Naive thymus-derived CD8-positive, alpha-beta T cell (primary cell): Measurements from ENCODE around the gene IFT57. TPM values are rescaled to one million over a fixed set of nuclear protein-coding genes. Genes with fewer than 3 reads are reported as not detected.

Experiments
- ATAC-seq, 2 donors: fragments of 150-1000 bp; cut with Tn5 transposase in 1 of 2; sonication (Bioruptor Pico), chemical (Tn5 transposase) in 1 of 2; 1 replicate in 1 of 2; 2 replicates in 1 of 2; pipeline ENCODE4 v1.10.0; 2021; ENCODE audit warnings: mild to moderate bottlenecking in 2 of 2, moderate library complexity in 2 of 2
- POLR2A ChIA-PET: fragments of 350-600 bp; sonication (Branson Sonifier 250); formaldehyde crosslinking; loops from one replicate; lab custom pipeline; 2021; ENCODE audit warnings: antibody characterized with exemption; lab: Charles Lee
- DNase-seq, 10 donors: peaks; one replicate each; pipeline versions ENCODE4 v3.0.0 to v3.0.0-alpha.2; 2020 to 2022
- H3K27ac Mint-ChIP-seq, 10 donors: one replicate each; pipeline ENCODE4 v1.8.0; 2020 to 2022; ENCODE audit warnings: mild to moderate bottlenecking in 10 of 10, mixed read lengths in 10 of 10, moderate library complexity in 4 of 10, inconsistent platforms in 1 of 10
- H3K27me3 Mint-ChIP-seq, 5 donors: one replicate each; pipeline ENCODE4 v1.8.0; 2021 to 2022; ENCODE audit warnings: mixed read lengths in 5 of 5
- H3K36me3 Mint-ChIP-seq, 3 donors: one replicate each; pipeline ENCODE4 v1.8.0; 2020 to 2022; ENCODE audit warnings: mixed read lengths in 3 of 3, mild to moderate bottlenecking in 2 of 3, inconsistent platforms in 1 of 3
- H3K4me1 Mint-ChIP-seq, 4 donors: one replicate each; pipeline ENCODE4 v1.8.0; 2021 to 2022; ENCODE audit warnings: mixed read lengths in 4 of 4
- H3K4me3 Mint-ChIP-seq, 10 donors: one replicate each; pipeline ENCODE4 v1.8.0; 2020 to 2022; ENCODE audit warnings: mild to moderate bottlenecking in 10 of 10, mixed read lengths in 10 of 10, moderate library complexity in 6 of 10, inconsistent platforms in 1 of 10
- H3K9me3 Mint-ChIP-seq, 9 donors: one replicate each; pipeline ENCODE4 v1.8.0; 2020 to 2022; ENCODE audit warnings: mixed read lengths in 9 of 9, mild to moderate bottlenecking in 3 of 9, inconsistent platforms in 1 of 9, moderate library complexity in 1 of 9
- polyA plus RNA-seq, 3 donors: library from polyadenylated mRNA; unstranded; fragments of 300-500 nt; fragmentation: Illumina TruSeq; gene quantifications; one replicate each; pipeline ENCODE4 v1.2.3, GENCODE V29; 2021
- total RNA-seq, 8 experiments: library from RNA in 2 of 8; stranded (reverse) in 2 of 8; gene quantifications; one replicate each; pipeline ENCODE4 v1.2.3 and lab custom pipeline; 2021 to 2026

IFT57 gene
- total and polyA plus RNA-seq, 5 experiments from 2014 or later, result 19.0 to 35.6 (median 25.2) TPM

- Mint-ChIP-seq H3K9me3 (peaks cover 0 to 18% (median 5%) of the 10 kb centered on the region in 9 donors), H3K4me1 (peaks cover 4 to 16% (median 5%) of the 10 kb centered on the region in 4 donors), H3K27ac (no peak overlapping the region), H3K4me3 (no peak overlapping the region), H3K27me3 (no peaks in the 10 kb centered on the region), H3K36me3 (peaks cover 22 to 27% (median 25%) of the 10 kb centered on the region in 3 donors)
- POLR2A ChIA-PET, result interaction anchor here (0.5 kb wide), 1 partner anchor 455 kb away, joined by 3 read pairs; no protein-coding TSS in a partner anchor
- ATAC-seq (no peak), DNase-seq (no peak)
Observed at GRCh38 chr3:108182339-108182738, 39.9 kb downstream of the IFT57 start.

- ATAC-seq (no peak), DNase-seq (no peak)
- H3K4me3 Mint-ChIP-seq, result no peak overlapping the region
- POLR2A ChIA-PET, result no interaction called here
- H3K27me3 Mint-ChIP-seq, result no peaks in the 10 kb centered on the region
- H3K27ac Mint-ChIP-seq, result peak overlapping the region in 1 of 10 donors; percentile 0
- H3K9me3 Mint-ChIP-seq, result peaks cover 0 to 13% (median 3%) of the 10 kb centered on the region in 9 donors
- peaks cover 18 to 24% (median 19%) of the 10 kb centered on the region in 3 donors for H3K36me3 Mint-ChIP-seq
- peaks cover 3 to 20% (median 7%) of the 10 kb centered on the region in 4 donors for H3K4me1 Mint-ChIP-seq
Observed at GRCh38 chr3:108181172-108181571, 41.1 kb downstream of the IFT57 start.

- Mint-ChIP-seq H3K4me3 (peak overlapping the region in 1 of 10 donors; percentile 2), H3K36me3 (peaks cover 10 to 16% (median 11%) of the 10 kb centered on the region in 3 donors), H3K27ac (no peak overlapping the region), H3K27me3 (no peaks in the 10 kb centered on the region), H3K4me1 (peaks cover 2 to 23% (median 9%) of the 10 kb centered on the region in 4 donors), H3K9me3 (peaks cover 0 to 6% (median 3%) of the 10 kb centered on the region in 9 donors)
- DNase-seq (no peak), ATAC-seq (no peak)
- POLR2A ChIA-PET, result no interaction called here
Observed at GRCh38 chr3:108180194-108180593, 42.0 kb downstream of the IFT57 start.

GRCh38 chr3:108178676-108179075 is 43.5 kb downstream of the IFT57 start:
- Mint-ChIP-seq H3K4me1 (peaks cover 2 to 23% (median 9%) of the 10 kb centered on the region in 4 donors), H3K27ac (no peak overlapping the region), H3K27me3 (no peaks in the 10 kb centered on the region), H3K4me3 (no peak overlapping the region), H3K9me3 (no peaks in the 10 kb centered on the region), H3K36me3 (peaks cover 5 to 8% (median 5%) of the 10 kb centered on the region in 3 donors)
- POLR2A ChIA-PET, result no interaction called here
- ATAC-seq (no peak), DNase-seq (no peak)

GRCh38 chr3:108177536-108177935 is 44.7 kb downstream of the IFT57 start:
- Mint-ChIP-seq H3K36me3 (peaks cover 0 to 8% (median 5%) of the 10 kb centered on the region in 3 donors), H3K27me3 (no peaks in the 10 kb centered on the region), H3K27ac (no peak overlapping the region), H3K9me3 (no peaks in the 10 kb centered on the region), H3K4me1 (peaks cover 3 to 21% (median 11%) of the 10 kb centered on the region in 4 donors), H3K4me3 (no peak overlapping the region)
- POLR2A ChIA-PET, result no interaction called here
- no peak for ATAC-seq
- DNase-seq, result no peak

- POLR2A ChIA-PET, result no interaction called here
- Mint-ChIP-seq H3K36me3 (peaks cover 0 to 8% (median 5%) of the 10 kb centered on the region in 3 donors), H3K9me3 (no peaks in the 10 kb centered on the region), H3K27me3 (no peaks in the 10 kb centered on the region), H3K4me3 (no peak overlapping the region), H3K4me1 (peaks cover 4 to 29% (median 16%) of the 10 kb centered on the region in 4 donors), H3K27ac (peak overlapping the region in 1 of 10 donors; percentile 4)
- DNase-seq, result no peak
- ATAC-seq, result no peak
Observed at GRCh38 chr3:108175352-108175751, 46.9 kb downstream of the IFT57 start.

- ATAC-seq (no peak), DNase-seq (no peak)
- Mint-ChIP-seq H3K9me3 (no peaks in the 10 kb centered on the region), H3K36me3 (peaks cover 7 to 21% (median 12%) of the 10 kb centered on the region in 3 donors), H3K27ac (no peak overlapping the region), H3K4me1 (peaks cover 6 to 32% (median 16%) of the 10 kb centered on the region in 4 donors), H3K27me3 (no peaks in the 10 kb centered on the region), H3K4me3 (no peak overlapping the region)
- POLR2A ChIA-PET, result no interaction called here
Observed at GRCh38 chr3:108171106-108171505, 51.1 kb downstream of the IFT57 start.

GRCh38 chr3:108164391-108164790 is 57.8 kb downstream of the IFT57 start:
- no peak for DNase-seq
- Mint-ChIP-seq H3K9me3 (no peaks in the 10 kb centered on the region), H3K4me3 (no peak overlapping the region), H3K4me1 (peaks cover 0 to 19% (median 4%) of the 10 kb centered on the region in 4 donors), H3K27me3 (no peaks in the 10 kb centered on the region), H3K36me3 (peaks cover 7 to 32% (median 21%) of the 10 kb centered on the region in 3 donors), H3K27ac (no peak overlapping the region)
- no peak for ATAC-seq
- POLR2A ChIA-PET, result no interaction called here

- POLR2A ChIA-PET, result no interaction called here
- Mint-ChIP-seq H3K9me3 (no peaks in the 10 kb centered on the region), H3K36me3 (peaks cover 0 to 12% (median 5%) of the 10 kb centered on the region in 3 donors), H3K27ac (peak overlapping the region in 1 of 10 donors; percentile 52), H3K4me3 (no peak overlapping the region), H3K27me3 (no peaks in the 10 kb centered on the region), H3K4me1 (peaks cover 0 to 32% (median 5%) of the 10 kb centered on the region in 4 donors)
- no peak for DNase-seq
- no peak for ATAC-seq
Observed at GRCh38 chr3:108159865-108160264, 62.4 kb downstream of the IFT57 start.

GRCh38 chr3:108159105-108159504 is 63.1 kb downstream of the IFT57 start:
- POLR2A ChIA-PET, result no interaction called here
- Mint-ChIP-seq H3K36me3 (peaks cover 0 to 12% (median 5%) of the 10 kb centered on the region in 3 donors), H3K27me3 (no peaks in the 10 kb centered on the region), H3K4me3 (no peak overlapping the region), H3K27ac (no peak overlapping the region), H3K9me3 (no peaks in the 10 kb centered on the region), H3K4me1 (peaks cover 0 to 32% (median 6%) of the 10 kb centered on the region in 4 donors)
- DNase-seq (no peak), ATAC-seq (no peak)

GRCh38 chr3:108158251-108158650 is 64.0 kb downstream of the IFT57 start:
- Mint-ChIP-seq H3K9me3 (no peaks in the 10 kb centered on the region), H3K27me3 (no peaks in the 10 kb centered on the region), H3K4me3 (no peak overlapping the region), H3K36me3 (peaks cover 0 to 8% (median 5%) of the 10 kb centered on the region in 3 donors), H3K27ac (no peak overlapping the region), H3K4me1 (peaks cover 5 to 37% (median 13%) of the 10 kb centered on the region in 4 donors)
- ATAC-seq (no peak), DNase-seq (no peak)
- POLR2A ChIA-PET, result no interaction called here

- POLR2A ChIA-PET, result interaction anchor here (0.8 kb wide), 1 partner anchor 33 kb away, joined by 3 read pairs; no protein-coding TSS in a partner anchor
Observed at GRCh38 chr3:108157273-108157672, 65.0 kb downstream of the IFT57 start.

GRCh38 chr3:108156312-108156853 is 65.8 kb downstream of the IFT57 start:
- Mint-ChIP-seq H3K27ac (no peak overlapping the region), H3K4me3 (no peak overlapping the region), H3K27me3 (no peaks in the 10 kb centered on the region), H3K4me1 (peaks cover 7 to 38% (median 17%) of the 10 kb centered on the region in 4 donors), H3K36me3 (peaks cover 0 to under 1% (median 0%) of the 10 kb centered on the region in 3 donors), H3K9me3 (no peaks in the 10 kb centered on the region)
- DNase-seq, result no peak
- POLR2A ChIA-PET, result interaction anchor here (0.8 kb wide), 1 partner anchor 32 kb away, joined by 3 read pairs; no protein-coding TSS in a partner anchor
- no peak for ATAC-seq

More at GRCh38 chr3:108157273-108157672, 65.0 kb downstream of the IFT57 start:
- DNase-seq (no peak), ATAC-seq (no peak)
- peak overlapping the region in 2 of 10 donors; percentile 0 to 37 for H3K27ac Mint-ChIP-seq
- no peaks in the 10 kb centered on the region for H3K27me3 Mint-ChIP-seq
- H3K36me3 Mint-ChIP-seq, result peaks cover 0 to 4% (median 0%) of the 10 kb centered on the region in 3 donors
- H3K4me1 Mint-ChIP-seq, result peaks cover 7 to 38% (median 17%) of the 10 kb centered on the region in 4 donors
- H3K9me3 Mint-ChIP-seq, result no peaks in the 10 kb centered on the region
- no peak overlapping the region for H3K4me3 Mint-ChIP-seq
